Measurements from ENCODE around the gene SEC22C. TPM values are rescaled to one million over a fixed set of nuclear protein-coding genes. Genes with fewer than 3 reads are reported as not detected.

The SEC22C gene
- total and polyA plus RNA-seq, 2 of the 13 experiments (the other 11 are each of a cell fraction or from before 2014, with no cell fraction given), result 20.0 to 40.0 TPM

- peak; percentile 11; the same call in 1 of the 2 replicates for TF ChIP-seq FOXP4 (CRISPR knock-in tag; IDR thresholded peaks at IDR 0.05)
- no peak for TF ChIP-seq FOXO1 (CRISPR knock-in tag; IDR thresholded peaks at IDR 0.05)
- no peak for TF ChIP-seq TEAD2 (CRISPR knock-in tag; IDR thresholded peaks at IDR 0.05)
- TF ChIP-seq ZNF607 (CRISPR knock-in tag; IDR thresholded peaks at IDR 0.05; ENCODE audit: borderline replicate concordance), result peak; percentile 95
- peak; percentile 84; the same call in 1 of the 2 replicates for TF ChIP-seq ZNF350 (CRISPR knock-in tag; IDR thresholded peaks at IDR 0.05; ENCODE audit: borderline replicate concordance, low read depth)
- TF ChIP-seq SOX6 (IDR thresholded peaks at IDR 0.05), result no peak
- no peak; the same call in 1 of the 2 replicates for TF ChIP-seq SOX6 (CRISPR knock-in tag; IDR thresholded peaks at IDR 0.05)
- peak; percentile 79; the same call in 1 of the 2 replicates for TF ChIP-seq MXD1 (CRISPR knock-in tag; IDR thresholded peaks at IDR 0.05)
- TF ChIP-seq KDM5A (IDR thresholded peaks at IDR 0.05; ENCODE audit: borderline replicate concordance, low read length), result peak; percentile 50; the same call in 1 of the 2 replicates
- TF ChIP-seq DPF2 (CRISPR knock-in tag; IDR thresholded peaks at IDR 0.05; ENCODE audit: borderline replicate concordance, low read depth), result no peak
- TF ChIP-seq NCOA1 (CRISPR knock-in tag; IDR thresholded peaks at IDR 0.05), result 0 out of 2 replicates have a peak, but pooled peaks have one; percentile 49
- no peak for TF ChIP-seq ETS1 (CRISPR knock-in tag; IDR thresholded peaks at IDR 0.05)
- TF ChIP-seq ZNF44 (CRISPR knock-in tag; IDR thresholded peaks at IDR 0.05), result no peak
- no peak for TF ChIP-seq REST (IDR thresholded peaks at IDR 0.05; ENCODE audit: borderline replicate concordance in 1 of 2, low read depth in 1 of 2, low read length in 2 of 2)
- peak; percentile 76; the same call in 1 of the 2 replicates for TF ChIP-seq ZNF33B (CRISPR knock-in tag; IDR thresholded peaks at IDR 0.05)
- TF ChIP-seq TIGD3 (CRISPR knock-in tag; IDR thresholded peaks at IDR 0.05; ENCODE audit: borderline replicate concordance), result no peak
- peak; percentile 88; the same call in 1 of the 2 replicates for TF ChIP-seq E2F1 (CRISPR knock-in tag; IDR thresholded peaks at IDR 0.05)
- TF ChIP-seq FLYWCH1 (CRISPR knock-in tag; IDR thresholded peaks at IDR 0.05), result no peak
Measured at GRCh38 chr3:42581709-42582473, at the start of gene SEC22C (continued).

Measured in HepG2 (cell line).